HCT116 (cell line): ENCODE measurements around the gene KRT7.

Experiments
- CTCF ChIP-seq, 3 experiments: fragments of 200-600 bp in 1 of 3; sonication (generic) in 1 of 3; IDR thresholded peaks in 2 of 3; conservative IDR thresholded peaks in 1 of 3; 2 replicates each; pipeline ENCODE4 v1.5.1; 2012 to 2017; ENCODE audit warnings: low read depth in 2 of 3, low read length in 2 of 3, antibody characterized with exemption in 1 of 3, borderline replicate concordance in 1 of 3, control low read depth in 1 of 3, mild to moderate bottlenecking in 1 of 3, mixed read lengths in 1 of 3, mixed run types in 1 of 3, moderate library complexity in 1 of 3; ENCODE audit not compliant: insufficient read depth in 1 of 3
- EZH2 ChIP-seq: fragments of 200-600 bp; sonication (generic); IDR thresholded peaks from 2 replicates; pipeline ENCODE4 v1.6.1; 2017; ENCODE audit warnings: antibody characterized with exemption, mixed run types
- JUND ChIP-seq: IDR thresholded peaks from 2 replicates; pipeline ENCODE4 v1.6.1; 2012
- POLR2A ChIP-seq: IDR thresholded peaks from 2 replicates; pipeline ENCODE4 v1.7.0; 2011; ENCODE audit warnings: borderline replicate concordance; ENCODE audit not compliant: insufficient read depth, insufficient read length; ENCODE audit errors: extremely low read depth
- POLR2AphosphoS5 ChIP-seq: IDR thresholded peaks from 2 replicates; pipeline ENCODE4 v1.6.1; 2011; ENCODE audit warnings: mild to moderate bottlenecking, low read depth, low read length, moderate library complexity
- RAD21 ChIP-seq: IDR thresholded peaks from 2 replicates; pipeline ENCODE4 v1.6.1; 2012; ENCODE audit warnings: low read depth, mild to moderate bottlenecking
- TCF7L2 ChIP-seq: IDR thresholded peaks from 2 replicates; pipeline ENCODE4 v1.7.0; 2011; ENCODE audit warnings: borderline replicate concordance, inconsistent platforms; ENCODE audit not compliant: insufficient read depth, insufficient read length; ENCODE audit errors: extremely low read depth
- TF ChIP-seq, protein P1 (sequence below): IDR thresholded peaks from 2 replicates; pipeline ENCODE4 v1.6.1; 2012; ENCODE audit warnings: low read depth
- TF ChIP-seq, protein P2 (sequence below): IDR thresholded peaks from 2 replicates; pipeline ENCODE4 v1.6.1; 2012

DNA sequence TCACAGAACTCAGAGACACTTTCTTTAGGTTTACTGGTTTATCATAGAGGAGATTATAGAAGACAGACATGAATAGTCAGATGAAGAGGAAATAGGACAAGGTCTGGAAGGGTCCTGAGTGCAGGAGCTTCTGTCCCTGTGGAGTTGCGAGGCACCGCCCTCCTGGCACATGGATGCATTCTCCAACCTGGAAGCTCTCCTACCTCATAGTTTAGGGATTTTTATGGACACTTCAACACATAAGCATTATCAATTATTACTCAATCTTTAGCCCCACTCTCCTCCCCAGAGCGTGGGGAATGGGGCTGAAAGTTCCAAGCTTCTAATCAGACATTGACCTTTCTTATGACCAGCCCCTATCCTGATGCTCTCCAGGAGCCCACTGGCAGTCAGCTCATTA lies 12.6 kb upstream of the KRT7 start:
- TF ChIP-seq CTCF (IDR thresholded peaks at IDR 0.05 in 2 of 3, conservative IDR thresholded peaks at IDR 0.05 in 1 of 3; ENCODE audit: borderline replicate concordance in 1 of 3, insufficient read depth in 1 of 3, low read depth in 2 of 3, low read length in 2 of 3), result no peak
- no peak for TF ChIP-seq EZH2
- TF ChIP-seq, protein P1, sequence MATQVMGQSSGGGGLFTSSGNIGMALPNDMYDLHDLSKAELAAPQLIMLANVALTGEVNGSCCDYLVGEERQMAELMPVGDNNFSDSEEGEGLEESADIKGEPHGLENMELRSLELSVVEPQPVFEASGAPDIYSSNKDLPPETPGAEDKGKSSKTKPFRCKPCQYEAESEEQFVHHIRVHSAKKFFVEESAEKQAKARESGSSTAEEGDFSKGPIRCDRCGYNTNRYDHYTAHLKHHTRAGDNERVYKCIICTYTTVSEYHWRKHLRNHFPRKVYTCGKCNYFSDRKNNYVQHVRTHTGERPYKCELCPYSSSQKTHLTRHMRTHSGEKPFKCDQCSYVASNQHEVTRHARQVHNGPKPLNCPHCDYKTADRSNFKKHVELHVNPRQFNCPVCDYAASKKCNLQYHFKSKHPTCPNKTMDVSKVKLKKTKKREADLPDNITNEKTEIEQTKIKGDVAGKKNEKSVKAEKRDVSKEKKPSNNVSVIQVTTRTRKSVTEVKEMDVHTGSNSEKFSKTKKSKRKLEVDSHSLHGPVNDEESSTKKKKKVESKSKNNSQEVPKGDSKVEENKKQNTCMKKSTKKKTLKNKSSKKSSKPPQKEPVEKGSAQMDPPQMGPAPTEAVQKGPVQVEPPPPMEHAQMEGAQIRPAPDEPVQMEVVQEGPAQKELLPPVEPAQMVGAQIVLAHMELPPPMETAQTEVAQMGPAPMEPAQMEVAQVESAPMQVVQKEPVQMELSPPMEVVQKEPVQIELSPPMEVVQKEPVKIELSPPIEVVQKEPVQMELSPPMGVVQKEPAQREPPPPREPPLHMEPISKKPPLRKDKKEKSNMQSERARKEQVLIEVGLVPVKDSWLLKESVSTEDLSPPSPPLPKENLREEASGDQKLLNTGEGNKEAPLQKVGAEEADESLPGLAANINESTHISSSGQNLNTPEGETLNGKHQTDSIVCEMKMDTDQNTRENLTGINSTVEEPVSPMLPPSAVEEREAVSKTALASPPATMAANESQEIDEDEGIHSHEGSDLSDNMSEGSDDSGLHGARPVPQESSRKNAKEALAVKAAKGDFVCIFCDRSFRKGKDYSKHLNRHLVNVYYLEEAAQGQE, result no peak
- no peak for TF ChIP-seq TCF7L2
- no peak for TF ChIP-seq POLR2AphosphoS5
- TF ChIP-seq JUND, result no peak
- TF ChIP-seq, protein P2, sequence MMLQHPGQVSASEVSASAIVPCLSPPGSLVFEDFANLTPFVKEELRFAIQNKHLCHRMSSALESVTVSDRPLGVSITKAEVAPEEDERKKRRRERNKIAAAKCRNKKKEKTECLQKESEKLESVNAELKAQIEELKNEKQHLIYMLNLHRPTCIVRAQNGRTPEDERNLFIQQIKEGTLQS, result no peak
- TF ChIP-seq POLR2A, result no peak
- no peak for TF ChIP-seq RAD21
